T-helper 9 cell (primary cell): Measurements from ENCODE around the gene NRIP2.
"Not testable (repeated sequence)": the region's sequence is repeated elsewhere in the genome, so short reads cannot be mapped to it uniquely, and the experiment has no call there.

Experiments
- DNase-seq: peaks from one replicate; pipeline ENCODE4 v3.0.0-alpha.2; 2020
- total RNA-seq, 2 donors: gene quantifications; one replicate each; lab custom pipeline; 2026; lab: John Stamatoyannopoulos, UW

NRIP2 gene
- 0 reads per million in 2 donors for total RNA-seq

DNA sequence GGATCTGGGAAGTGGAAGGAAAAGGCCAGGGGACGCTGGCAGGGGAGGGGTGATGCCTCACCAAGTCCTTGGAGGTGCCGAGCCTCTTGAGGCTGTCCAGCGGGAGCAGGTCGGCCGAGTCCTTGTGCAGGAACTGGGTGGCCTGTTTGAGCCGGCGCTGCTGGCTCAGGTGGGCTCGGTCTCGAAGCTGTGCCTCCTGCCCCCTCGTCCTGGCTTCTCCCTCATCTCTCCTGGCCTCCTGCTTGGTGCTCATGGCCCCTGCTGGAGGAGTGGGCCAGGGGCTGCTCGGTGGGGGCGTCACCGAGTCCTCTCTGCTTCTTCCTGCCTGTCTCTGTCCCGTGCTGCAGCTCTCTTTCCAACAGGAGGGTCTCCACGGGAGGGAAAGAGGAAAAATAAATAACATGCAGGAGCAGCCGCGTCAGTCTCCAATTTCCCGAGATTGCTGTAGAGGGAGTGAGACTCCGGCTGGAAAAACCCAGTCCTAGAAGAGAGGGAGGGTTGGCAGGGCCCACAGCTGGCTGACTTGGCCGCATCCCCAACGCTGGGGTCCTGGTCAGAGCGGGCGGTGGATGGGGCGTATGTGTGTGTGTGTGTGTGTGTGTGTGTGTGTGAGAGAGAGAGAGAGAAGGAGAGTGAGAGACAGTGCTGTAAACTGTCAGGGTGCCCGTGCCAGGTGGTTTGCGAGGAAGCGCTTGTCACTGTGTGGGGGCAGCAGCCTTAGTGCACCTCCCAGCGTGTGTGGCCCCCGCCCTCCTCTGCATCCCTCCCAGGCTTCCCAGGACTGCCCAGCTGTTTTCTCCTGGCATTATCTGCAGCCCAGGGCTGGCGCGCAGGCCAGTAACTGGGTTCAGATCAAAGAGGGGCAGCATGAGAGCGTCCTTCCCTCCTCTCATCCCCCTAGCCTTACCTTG is at the start of gene NRIP2:
TSS of gene NRIP2 (minus strand) at position 455 of the 911 bp plus-strand sequence. CDS start at position 403, 52 bp downstream.
- DNase-seq = no peak

GRCh38 chr12:2879853-2880252 is 45.0 kb upstream of the NRIP2 start:
- DNase-seq = no peak

DNA sequence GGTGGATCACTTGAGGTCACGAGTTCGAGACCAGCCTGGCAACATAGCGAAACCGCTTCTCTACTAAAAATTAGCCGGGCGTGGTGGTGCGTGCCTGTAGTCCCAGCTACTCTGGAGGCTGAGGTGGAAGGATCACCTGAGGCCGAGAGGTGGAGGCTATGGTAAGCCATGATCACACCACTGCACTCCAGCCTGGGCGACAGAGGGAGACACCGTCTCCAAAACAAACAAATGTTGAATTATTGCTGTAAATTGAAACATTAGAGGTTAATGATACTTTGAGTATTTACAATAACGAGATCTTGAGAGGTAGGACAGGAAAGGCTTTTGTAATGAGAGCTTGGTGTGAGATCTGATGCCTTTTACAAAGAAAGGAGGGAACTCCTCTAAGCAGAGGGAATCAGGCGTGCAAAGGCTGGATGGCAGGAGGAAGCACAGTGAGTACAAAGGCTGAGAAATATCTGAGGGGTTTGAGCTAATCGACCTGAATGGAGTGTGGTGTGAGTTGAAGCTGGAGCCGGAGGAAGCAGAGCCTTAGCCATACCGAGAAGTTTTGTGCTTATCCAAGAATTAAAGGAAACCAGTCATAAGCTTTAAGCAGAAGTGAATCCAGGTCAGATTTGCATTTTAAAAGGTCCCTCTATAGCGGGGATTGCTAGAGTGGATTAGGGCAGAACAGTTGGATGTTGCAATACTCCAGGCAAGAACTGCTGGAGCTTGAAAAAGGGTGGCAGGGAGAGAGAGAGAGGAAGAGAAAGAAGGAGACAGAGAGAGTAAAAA is 43.3 kb upstream of the NRIP2 start:
- DNase-seq = no peak

GRCh38 chr12:2877047-2877952 is 42.5 kb upstream of the NRIP2 start, which contains the start of the genes FOXM1 and RHNO1:
Gene FOXM1 (minus strand): TSS chr12:2877174. CDS start chr12:2874478, 2,696 bp downstream.
Gene RHNO1 (plus strand): TSS chr12:2877223. CDS start chr12:2885367, 8,144 bp downstream.
- peak; percentile 83 for DNase-seq

DNA sequence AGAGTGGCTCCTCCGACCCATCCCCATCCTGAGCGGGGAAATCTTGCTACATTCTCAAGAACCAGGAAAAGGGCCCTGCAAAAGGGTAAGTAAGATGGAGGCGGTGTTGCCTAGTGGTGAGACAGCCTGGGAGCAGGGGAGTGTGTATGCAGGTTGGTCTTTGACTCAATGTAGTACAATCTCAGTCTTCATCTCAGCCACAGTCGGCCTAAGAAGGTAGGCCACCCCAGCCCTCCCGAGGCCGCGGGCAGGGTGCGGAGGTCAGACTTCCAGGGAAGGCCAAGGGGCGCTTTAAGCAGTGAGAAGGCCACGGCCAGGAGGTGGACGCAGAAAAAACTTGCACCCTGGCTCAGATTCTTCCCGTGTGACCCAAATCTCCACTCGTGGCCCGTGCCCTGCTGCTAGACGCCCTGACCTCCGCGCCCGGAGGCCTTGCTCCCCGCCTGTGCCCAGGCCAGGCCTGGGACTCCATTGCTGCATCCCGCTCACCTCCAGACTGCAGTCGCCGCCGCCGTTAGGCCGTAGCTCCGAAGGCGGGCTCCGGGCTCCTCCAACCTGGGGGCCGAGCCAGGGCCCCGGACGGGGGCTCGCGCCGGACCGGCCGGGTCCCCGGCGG is 41.7 kb upstream of the NRIP2 start:
- no peak for DNase-seq

- DNase-seq = not testable (repeated sequence)
These were observed 34.3 kb upstream of the NRIP2 start for GRCh38 chr12:2868986-2869632.

DNA sequence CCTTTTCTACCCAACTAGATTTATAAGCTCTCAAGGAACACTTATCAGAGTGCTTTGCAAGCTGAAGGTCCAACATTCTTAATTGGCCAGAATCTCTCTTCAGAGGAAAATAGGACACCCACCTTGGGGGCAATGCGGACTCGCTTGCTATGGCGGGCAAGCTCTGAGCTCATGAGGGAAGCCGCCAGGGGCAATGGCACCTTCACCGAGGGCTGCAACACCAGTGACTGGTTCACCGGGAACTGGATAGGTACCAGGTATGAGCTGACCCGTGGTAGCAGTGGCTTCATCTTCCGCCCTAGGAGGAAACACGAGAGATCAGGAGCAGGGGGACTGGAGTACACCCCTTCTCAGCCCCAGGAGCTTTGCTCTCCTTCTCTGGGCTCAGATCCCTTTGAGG is 29.4 kb upstream of the NRIP2 start:
- no peak for DNase-seq

- not testable (repeated sequence) for DNase-seq
These were observed 28.6 kb upstream of the NRIP2 start for GRCh38 chr12:2863402-2863801.

DNA sequence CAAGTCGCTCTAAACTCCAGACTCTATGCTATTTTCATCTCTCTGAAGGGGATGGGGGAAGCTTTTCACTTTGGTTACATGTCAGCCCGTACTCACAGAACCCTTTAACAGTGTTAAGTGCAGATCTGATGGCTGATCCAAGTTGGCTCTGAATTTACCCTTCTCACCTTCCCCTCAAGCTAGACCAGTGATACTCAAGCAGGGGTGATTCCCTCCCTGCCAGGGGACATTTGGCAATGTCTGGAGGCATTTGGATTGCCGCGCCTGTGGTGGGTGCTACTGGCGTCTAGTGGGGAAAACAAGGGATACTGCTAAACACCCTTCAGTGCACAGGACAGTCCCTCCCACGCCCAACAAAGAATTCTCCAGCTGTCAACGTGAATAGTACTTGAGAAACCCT is 28.0 kb upstream of the NRIP2 start:
- DNase-seq = no peak

DNA sequence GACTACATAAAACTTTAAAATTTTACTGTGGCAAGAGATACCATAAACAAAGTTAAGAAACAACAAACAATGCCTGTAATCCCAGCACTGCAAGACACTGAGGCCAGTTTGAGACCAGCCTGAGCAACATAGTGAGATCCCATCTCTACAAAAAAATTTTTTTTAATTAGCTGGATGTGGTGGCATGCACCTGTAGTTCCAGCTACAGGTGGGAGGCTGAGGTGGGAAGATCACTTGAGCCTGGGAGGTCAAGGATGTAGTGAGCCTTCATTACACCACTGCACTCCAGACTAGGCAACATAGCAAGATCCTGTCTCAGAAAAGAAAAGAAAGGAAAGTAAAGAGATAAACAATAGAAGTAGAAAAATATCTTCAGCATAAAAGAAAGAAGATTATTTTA is 25.3 kb upstream of the NRIP2 start:
- no peak for DNase-seq

DNA sequence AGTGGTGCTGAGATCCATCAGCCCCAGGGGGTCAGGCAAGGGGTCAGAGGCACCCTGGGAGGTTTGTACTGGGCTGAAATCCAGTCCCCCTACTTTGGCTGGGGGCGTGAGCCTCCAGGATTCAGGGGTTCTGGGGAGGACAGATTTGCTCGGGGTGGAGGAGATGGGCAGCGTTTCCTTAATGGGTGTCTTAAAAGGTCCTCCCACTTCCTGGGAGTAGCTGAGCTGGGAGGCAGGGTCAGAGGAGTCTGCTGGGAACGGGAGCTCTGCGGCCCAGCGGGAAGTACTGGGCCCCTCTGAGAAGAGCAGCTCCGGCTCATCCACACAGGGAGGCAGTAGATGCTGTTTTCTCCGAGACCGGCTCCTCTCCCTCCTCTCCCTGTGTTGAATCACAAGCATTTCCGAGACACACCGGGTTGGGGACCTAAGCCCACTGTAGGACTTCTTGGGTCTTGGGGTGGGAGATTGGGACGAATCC is 24.1 kb upstream of the NRIP2 start:
- DNase-seq = no peak

DNA sequence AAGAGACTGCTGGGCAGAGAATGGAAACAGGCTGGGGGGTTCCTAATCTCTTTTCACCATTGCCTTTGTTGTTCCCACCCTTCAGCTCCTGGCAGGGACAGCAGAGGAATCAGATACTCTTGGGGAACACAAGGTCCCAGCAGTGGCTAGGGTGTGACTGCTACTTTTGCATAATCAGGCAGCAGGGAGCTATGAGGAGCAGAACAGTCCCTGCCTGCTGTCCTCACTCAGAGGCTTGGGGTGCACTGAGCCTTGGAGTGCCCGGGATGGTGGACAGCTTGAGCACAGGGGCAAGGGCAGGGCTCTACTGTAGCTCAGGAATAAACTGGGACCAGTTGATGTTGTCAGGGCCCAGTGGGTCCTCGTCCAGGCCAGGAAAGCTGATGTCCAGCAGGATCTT is 23.5 kb upstream of the NRIP2 start:
- DNase-seq = no peak

DNA sequence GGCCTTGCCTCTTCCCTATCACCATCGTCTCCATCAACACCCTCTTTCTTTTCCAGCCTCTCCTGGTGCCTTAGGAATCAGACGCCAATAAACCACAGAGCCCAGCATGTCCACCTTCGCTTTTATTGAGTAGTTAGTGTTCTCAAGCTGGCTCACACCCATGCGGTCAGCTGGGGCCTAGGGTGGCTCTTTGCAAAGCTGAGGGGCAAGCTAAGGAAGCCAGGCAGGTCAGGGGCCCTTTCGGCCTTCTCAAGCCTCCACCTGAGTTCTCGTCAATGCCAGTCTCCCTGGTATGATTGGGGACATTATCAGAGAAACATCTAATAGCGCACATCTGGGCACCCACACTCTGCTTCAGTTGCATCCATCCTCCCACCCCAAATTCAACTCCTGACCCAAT is 22.7 kb upstream of the NRIP2 start:
- no peak for DNase-seq

DNA sequence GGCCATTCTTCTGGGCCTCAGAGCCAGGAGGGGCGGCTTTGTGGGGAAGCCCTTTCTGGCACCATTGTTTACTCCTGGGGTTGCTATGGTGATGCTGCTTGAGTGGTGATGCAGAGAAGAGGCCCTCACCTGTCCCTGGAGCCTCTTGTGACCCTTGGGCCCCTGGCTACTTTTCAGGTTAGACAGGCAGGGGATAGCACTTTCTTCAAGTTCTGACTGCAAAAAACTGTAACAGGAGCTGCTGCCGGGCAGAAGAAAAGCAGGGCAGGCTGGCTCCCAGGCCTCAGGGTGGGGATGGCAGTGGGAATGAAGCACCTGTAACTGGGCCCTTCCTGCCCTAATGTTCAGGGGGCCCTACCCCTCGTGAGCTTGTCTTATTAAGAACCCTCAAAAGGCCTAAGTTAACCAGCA is 22.2 kb upstream of the NRIP2 start, which contains the start of gene TEX52:
TSS of gene TEX52 (minus strand) at position 19 of the 411 bp plus-strand sequence. CDS start at position 6, 13 bp downstream.
- no peak for DNase-seq

GRCh38 chr12:2856051-2856450 is 21.2 kb upstream of the NRIP2 start:
- DNase-seq = no peak

DNA sequence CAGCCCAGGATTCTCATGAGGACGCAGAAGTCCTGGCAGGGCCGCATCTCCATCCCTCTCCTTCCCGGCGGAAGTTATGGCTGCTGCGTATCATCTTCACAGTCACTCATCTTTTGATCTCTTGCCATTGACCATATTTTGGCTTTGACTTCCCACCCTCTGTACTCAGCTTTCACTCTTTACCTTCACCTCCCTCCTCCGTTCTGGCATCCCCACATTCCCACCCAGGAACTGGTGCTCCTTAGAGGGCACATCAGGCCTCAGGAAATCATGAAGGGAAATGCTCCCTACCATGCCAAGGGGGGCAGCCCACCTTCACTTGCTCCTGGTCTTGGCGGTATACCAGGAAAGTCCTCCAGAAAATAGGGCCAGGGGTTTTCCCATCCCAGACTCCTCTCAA is 20.7 kb upstream of the NRIP2 start:
- DNase-seq = no peak

- no peak for DNase-seq
These were observed 20.0 kb upstream of the NRIP2 start for GRCh38 chr12:2854669-2855453.

DNA sequence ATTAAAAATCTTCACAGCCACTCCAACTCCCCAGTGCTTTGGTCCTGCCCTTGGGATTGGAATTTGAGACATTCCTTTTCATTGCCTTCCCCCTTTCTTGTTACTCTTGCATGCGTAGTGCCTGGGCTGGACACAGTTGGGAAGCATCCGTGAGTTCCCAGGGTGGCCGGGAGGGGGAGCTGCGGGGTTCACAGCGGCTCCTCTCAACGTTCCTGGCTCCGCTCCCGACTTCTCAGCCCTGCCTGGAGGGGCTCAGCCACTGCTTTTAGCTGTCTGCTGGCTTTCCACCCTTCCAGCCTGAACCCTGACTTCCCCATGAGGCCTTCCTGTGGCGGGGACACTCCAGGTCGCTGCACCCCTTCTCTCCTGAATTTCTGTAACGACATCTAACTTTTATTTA is 18.8 kb upstream of the NRIP2 start:
- DNase-seq = peak; percentile 31

DNA sequence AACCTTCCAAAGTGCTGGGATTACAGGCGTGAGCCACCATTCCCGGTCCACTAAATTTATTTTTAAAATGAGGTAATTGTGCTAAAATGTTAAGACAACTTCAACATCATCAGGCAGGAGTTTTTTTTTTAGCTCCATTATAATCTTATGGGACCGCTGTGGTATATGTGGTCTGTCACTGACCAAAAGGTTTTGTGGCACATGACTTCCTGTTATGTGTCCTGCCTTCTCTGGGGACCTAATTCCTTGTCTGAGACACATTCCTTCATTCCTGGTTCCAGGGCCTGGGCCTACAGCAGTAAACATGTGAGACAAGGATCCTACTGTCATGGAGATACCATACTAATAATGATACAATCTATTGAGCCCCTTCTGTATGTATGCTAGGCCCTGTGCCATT is 17.1 kb upstream of the NRIP2 start:
- no peak for DNase-seq

DNA sequence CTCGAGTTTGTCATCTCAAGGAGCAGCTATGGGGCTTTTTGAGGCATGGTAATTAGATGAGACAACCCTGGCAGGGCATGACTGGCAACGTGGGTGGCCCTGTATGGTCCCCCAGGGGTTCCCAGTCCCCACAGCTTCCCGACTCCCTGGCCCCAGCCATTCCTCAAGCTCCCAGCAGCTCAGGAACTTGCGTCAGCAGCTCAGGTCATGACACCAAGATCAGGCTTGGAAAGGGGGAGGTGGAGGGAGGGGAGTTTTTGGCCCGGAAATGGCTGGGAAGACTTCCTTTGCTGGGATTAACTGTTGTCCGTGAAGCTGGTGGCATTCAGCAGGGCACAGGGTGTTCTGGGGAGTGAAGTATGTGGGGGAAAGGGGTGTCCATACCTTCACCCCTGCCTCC is 10.4 kb upstream of the NRIP2 start:
- no peak for DNase-seq
